HEK293 (cell line): Measurements from ENCODE around the gene GNLY.

Source experiments
- CTCF ChIA-PET: fragments of 350-600 bp; formaldehyde crosslinking; extraction: SDS; loops from one replicate; lab custom pipeline; 2021; ENCODE audit warnings: antibody characterized with exemption; lab: Yijun Ruan, JAX
- POLR2A ChIA-PET: fragments of 300-600 bp; formaldehyde crosslinking; extraction: SDS; loops from one replicate; lab custom pipeline; 2020; ENCODE audit warnings: antibody characterized with exemption, inconsistent platforms; lab: Yijun Ruan, JAX
- H3K27ac ChIP-seq: fragments of 200-500 bp; sonication (Bioruptor generic); 2 replicates; pipeline ENCODE4 v1.5.1; 2014; ENCODE audit warnings: low read depth, low read length, control low read depth, inconsistent platforms; ENCODE audit errors: extremely low read depth
- H3K36me3 ChIP-seq, 2 experiments: fragments of 200-500 bp in 1 of 2; sonication (Bioruptor generic) in 1 of 2; 1 replicate in 1 of 2; 2 replicates in 1 of 2; pipeline ENCODE4 v1.5.1; 2014 to 2017; ENCODE audit warnings: inconsistent platforms in 2 of 2, low read length in 2 of 2; ENCODE audit not compliant: control insufficient read depth in 2 of 2, insufficient read depth in 1 of 2
- H3K4me1 ChIP-seq: fragments of 200-500 bp; sonication (Bioruptor generic); 2 replicates; pipeline ENCODE4 v1.5.1; 2014; ENCODE audit warnings: mild to moderate bottlenecking, low read length, inconsistent platforms; ENCODE audit not compliant: control insufficient read depth, insufficient read depth
- H3K4me3 ChIP-seq: 2 replicates; pipeline ENCODE4 v1.5.1; 2011; ENCODE audit warnings: low read depth, mild to moderate bottlenecking, control low read depth, low read length, moderate library complexity
- H3K9me3 ChIP-seq: fragments of 200-500 bp; sonication (Bioruptor generic); 2 replicates; pipeline ENCODE4 v1.5.1; 2014; ENCODE audit warnings: low read depth, low read length, inconsistent platforms; ENCODE audit not compliant: control insufficient read depth, insufficient read depth
- PRDM6 ChIP-seq: fragments of 450-650 bp; formaldehyde crosslinking; IDR thresholded peaks from 2 replicates; pipeline ENCODE4 v1.5.1; 2017; ENCODE audit warnings: missing biosample characterization, missing genetic modification characterization
- SETDB1 ChIP-seq: IDR thresholded peaks from one replicate; pipeline ENCODE4 v1.6.1; 2017; ENCODE audit warnings: mild to moderate bottlenecking, low read length, moderate library complexity, mixed read lengths; ENCODE audit not compliant: insufficient read length
- YY1 ChIP-seq: fragments of 450-650 bp; formaldehyde crosslinking; IDR thresholded peaks from 2 replicates; pipeline ENCODE4 v1.5.1; 2018; ENCODE audit warnings: missing biosample characterization, missing genetic modification characterization
- ZBTB10 ChIP-seq: fragments of 450-650 bp; formaldehyde crosslinking; IDR thresholded peaks from 2 replicates; pipeline ENCODE4 v1.5.1; 2016; ENCODE audit warnings: missing biosample characterization, missing genetic modification characterization
- ZBTB8A ChIP-seq: fragments of 450-650 bp; formaldehyde crosslinking; IDR thresholded peaks from 2 replicates; pipeline ENCODE4 v1.5.1; 2016; ENCODE audit warnings: missing biosample characterization, missing genetic modification characterization
- ZNF146 ChIP-seq: fragments of 450-650 bp; formaldehyde crosslinking; IDR thresholded peaks from 2 replicates; pipeline ENCODE4 v1.5.1; 2016; ENCODE audit warnings: missing biosample characterization, missing genetic modification characterization
- ZNF148 ChIP-seq: fragments of 450-650 bp; formaldehyde crosslinking; IDR thresholded peaks from 2 replicates; pipeline ENCODE4 v1.5.0; 2017; ENCODE audit warnings: missing biosample characterization, missing genetic modification characterization, borderline replicate concordance
- ZNF214 ChIP-seq: fragments of 450-650 bp; formaldehyde crosslinking; IDR thresholded peaks from 2 replicates; pipeline ENCODE4 v1.5.1; 2017; ENCODE audit warnings: missing biosample characterization, mild to moderate bottlenecking, missing genetic modification characterization, borderline replicate concordance
- ZNF302 ChIP-seq: fragments of 450-650 bp; formaldehyde crosslinking; IDR thresholded peaks from 2 replicates; pipeline ENCODE4 v1.5.1; 2016; ENCODE audit warnings: missing biosample characterization, missing genetic modification characterization, low read depth
- ZNF426 ChIP-seq: fragments of 450-650 bp; formaldehyde crosslinking; IDR thresholded peaks from 2 replicates; pipeline ENCODE4 v1.5.1; 2017; ENCODE audit warnings: missing biosample characterization, missing genetic modification characterization, mild to moderate bottlenecking, inconsistent platforms, moderate library complexity
- ZNF529 ChIP-seq: fragments of 450-650 bp; formaldehyde crosslinking; IDR thresholded peaks from 2 replicates; pipeline ENCODE4 v1.5.1; 2017; ENCODE audit warnings: missing genetic modification characterization, missing biosample characterization; ENCODE audit not compliant: insufficient replicate concordance
- ZNF530 ChIP-seq: fragments of 450-650 bp; formaldehyde crosslinking; IDR thresholded peaks from 2 replicates; pipeline ENCODE4 v1.5.1; 2016; ENCODE audit warnings: low read depth, missing biosample characterization, missing genetic modification characterization
- ZNF555 ChIP-seq: fragments of 450-650 bp; formaldehyde crosslinking; conservative IDR thresholded peaks from 2 replicates; pipeline ENCODE4 v1.5.1; 2017; ENCODE audit warnings: missing biosample characterization, mild to moderate bottlenecking, missing genetic modification characterization, inconsistent platforms
- ZNF585B ChIP-seq: fragments of 450-650 bp; formaldehyde crosslinking; IDR thresholded peaks from 2 replicates; pipeline ENCODE4 v1.5.1; 2016; ENCODE audit warnings: missing biosample characterization, missing genetic modification characterization
- ZNF626 ChIP-seq: fragments of 450-650 bp; sonication (Bioruptor Pico); formaldehyde crosslinking; IDR thresholded peaks from 2 replicates; pipeline ENCODE4 v1.5.1; 2018; ENCODE audit warnings: missing biosample characterization, missing genetic modification characterization, inconsistent platforms
- ZNF704 ChIP-seq: fragments of 450-650 bp; formaldehyde crosslinking; IDR thresholded peaks from 2 replicates; pipeline ENCODE4 v1.5.1; 2016; ENCODE audit warnings: missing biosample characterization, missing genetic modification characterization
- ZSCAN16 ChIP-seq: fragments of 450-650 bp; formaldehyde crosslinking; IDR thresholded peaks from 2 replicates; pipeline ENCODE4 v1.5.1; 2016; ENCODE audit warnings: missing biosample characterization, missing genetic modification characterization

GNLY gene

GRCh38 chr2:85666435-85667316, 27.5 kb upstream of the GNLY start:
- Histone ChIP-seq H3K9me3 (no peaks in the 10 kb centered on the region), H3K36me3 (no peaks in the 10 kb centered on the region), H3K4me1 (no peaks in the 10 kb centered on the region), H3K27ac (no peak overlapping the region), H3K4me3 (no peak overlapping the region)
- CTCF ChIA-PET, result interaction anchor here (0.6 to 1.2 kb wide), 2 partner anchors 62 to 150 kb away, joined by 3 read pairs; no protein-coding TSS in a partner anchor
- TF ChIP-seq ZNF585B (no peak), ZBTB10 (tag by site-specific recombination) (no peak), ZSCAN16 (tag by site-specific recombination) (no peak), PRDM6 (no peak), ZNF148 (no peak), ZNF302 (tag by site-specific recombination) (no peak), ZNF555 (tag by site-specific recombination) (no peak), ZNF529 (no peak), ZBTB8A (tag by site-specific recombination) (no peak), ZNF214 (tag by site-specific recombination) (no peak), ZNF426 (no peak), ZNF530 (no peak), ZNF704 (tag by site-specific recombination) (no peak), SETDB1 (no peak), ZNF626 (no peak), YY1 (tag by site-specific recombination) (no peak), ZNF146 (tag by site-specific recombination) (no peak)
- POLR2A ChIA-PET, result interaction anchor here (1.0 kb wide), 1 partner anchor 18 kb away, joined by 3 read pairs; no protein-coding TSS in a partner anchor
